IMR-90 (cell line): Measurements from ENCODE around the gene UTP11. TPM values are rescaled to one million over a fixed set of nuclear protein-coding genes. Genes with fewer than 3 reads are reported as not detected.
"Not testable (repeated sequence)": the region's sequence is repeated elsewhere in the genome, so short reads cannot be mapped to it uniquely, and the experiment has no call there.

Source experiments
- ATAC-seq: fragments of 200-7000 bp; cut with Tn5 transposase; 2 replicates; pipeline ENCODE4 v1.9.1; 2020; ENCODE audit warnings: low read depth, mild to moderate bottlenecking, moderate library complexity
- BruUV-seq: library from RNA; stranded (reverse); fragments of 400-500 nt; replicated peaks from 2 replicates; lab custom pipeline; 2021; lab: Mats Ljungman, UMichigan
- CTCF ChIA-PET: fragments of 300-600 bp; formaldehyde crosslinking; extraction: SDS; loops from one replicate; lab custom pipeline; 2021; ENCODE audit warnings: antibody characterized with exemption; lab: Yijun Ruan, JAX
- POLR2A ChIA-PET: fragments of 300-600 bp; sonication (Branson Sonifier 250); formaldehyde crosslinking; loops from one replicate; lab custom pipeline; 2022; ENCODE audit warnings: antibody characterized with exemption; ENCODE audit not compliant: unreplicated experiment; lab: Charles Lee
- DNase-seq: peaks from one replicate; pipeline ENCODE4 v3.0.0; 2013
- H2AFZ ChIP-seq: replicated peaks from 2 replicates; pipeline ENCODE3; 2013; ENCODE audit warnings: low read length, mild to moderate bottlenecking; ENCODE audit not compliant: poor library complexity
- H2AK5ac ChIP-seq: 2 replicates; pipeline ENCODE4 v1.6.1; 2013; ENCODE audit warnings: low read depth, low read length, inconsistent platforms
- H2AK9ac ChIP-seq: replicated peaks from 2 replicates; pipeline ENCODE3; 2013; ENCODE audit warnings: mild to moderate bottlenecking, low read depth, low read length, moderate library complexity; ENCODE audit not compliant: poor library complexity
- H2BK120ac ChIP-seq: 2 replicates; pipeline ENCODE4 v1.6.1; 2013; ENCODE audit warnings: low read depth, low read length, inconsistent platforms
- H2BK15ac ChIP-seq: 3 replicates; pipeline ENCODE4 v1.6.1; 2013; ENCODE audit warnings: low read depth, low read length, inconsistent platforms
- H2BK20ac ChIP-seq: 2 replicates; pipeline ENCODE4 v1.6.1; 2013; ENCODE audit warnings: low read depth, mild to moderate bottlenecking, inconsistent platforms, low read length, moderate library complexity
- H2BK5ac ChIP-seq: 2 replicates; pipeline ENCODE4 v1.6.1; 2013; ENCODE audit warnings: mild to moderate bottlenecking, low read depth, low read length, inconsistent platforms; ENCODE audit not compliant: poor library complexity, severe bottlenecking
- H3K14ac ChIP-seq: replicated peaks from 2 replicates; pipeline ENCODE4 v1.6.1; 2013; ENCODE audit warnings: low read depth, low read length, inconsistent platforms
- H3K18ac ChIP-seq: 2 replicates; pipeline ENCODE4 v1.6.1; 2013; ENCODE audit warnings: low read depth, low read length, control low read depth
- H3K23ac ChIP-seq: 2 replicates; pipeline ENCODE4 v1.6.1; 2013; ENCODE audit warnings: low read depth, low read length, inconsistent platforms
- H3K27ac ChIP-seq: 2 replicates; pipeline ENCODE4 v1.5.1; 2013; ENCODE audit warnings: mild to moderate bottlenecking, control low read depth, low read length; ENCODE audit not compliant: insufficient read depth
- H3K27me3 ChIP-seq: 2 replicates; pipeline ENCODE4 v1.6.1; 2013; ENCODE audit warnings: low read length; ENCODE audit not compliant: control insufficient read depth, insufficient read depth
- H3K36me3 ChIP-seq: 2 replicates; pipeline ENCODE4 v1.6.1; 2013; ENCODE audit warnings: low read length, mixed read lengths; ENCODE audit not compliant: control insufficient read depth, insufficient read depth
- H3K4ac ChIP-seq: 2 replicates; pipeline ENCODE4 v1.6.1; 2013; ENCODE audit warnings: low read depth, low read length, inconsistent platforms
- H3K4me1 ChIP-seq: 2 replicates; pipeline ENCODE4 v1.6.1; 2013; ENCODE audit warnings: low read length, mixed read lengths; ENCODE audit not compliant: control insufficient read depth, insufficient read depth
- H3K4me2 ChIP-seq: 2 replicates; pipeline ENCODE4 v1.6.1; 2013; ENCODE audit warnings: low read depth, mild to moderate bottlenecking, control low read depth, low read length, moderate library complexity
- H3K4me3 ChIP-seq: 2 replicates; pipeline ENCODE4 v1.5.1; 2013; ENCODE audit warnings: low read depth, mild to moderate bottlenecking, control low read depth, low read length, moderate library complexity; ENCODE audit not compliant: insufficient read depth
- H3K56ac ChIP-seq: 2 replicates; pipeline ENCODE4 v1.6.1; 2013; ENCODE audit warnings: low read length, inconsistent platforms; ENCODE audit not compliant: insufficient read depth; ENCODE audit errors: extremely low read depth
- H3K79me1 ChIP-seq, 2 experiments: 2 replicates each; pipeline ENCODE4 v1.6.1; 2013; ENCODE audit warnings: low read length in 2 of 2, inconsistent platforms in 1 of 2, low read depth in 1 of 2
- H3K9ac ChIP-seq: 2 replicates; pipeline ENCODE4 v1.6.1; 2013; ENCODE audit warnings: low read depth, low read length, control low read depth
- H3K9me1 ChIP-seq: 2 replicates; pipeline ENCODE4 v1.6.1; 2013; ENCODE audit warnings: low read length, inconsistent platforms; ENCODE audit not compliant: insufficient read depth
- H3K9me3 ChIP-seq: 2 replicates; pipeline ENCODE4 v1.6.1; 2013; ENCODE audit warnings: low read length; ENCODE audit not compliant: control insufficient read depth, insufficient read depth
- H4K20me1 ChIP-seq: 2 replicates; pipeline ENCODE4 v1.6.1; 2013; ENCODE audit warnings: low read length, inconsistent platforms; ENCODE audit not compliant: insufficient read depth
- H4K5ac ChIP-seq: 2 replicates; pipeline ENCODE4 v1.6.1; 2013; ENCODE audit warnings: mild to moderate bottlenecking, low read depth, low read length, control low read depth
- H4K8ac ChIP-seq, 2 experiments: 2 replicates each; pipeline ENCODE4 v1.6.1; 2013; ENCODE audit warnings: low read depth in 2 of 2, low read length in 2 of 2, control low read depth in 1 of 2, inconsistent platforms in 1 of 2
- H4K91ac ChIP-seq: 2 replicates; pipeline ENCODE4 v1.6.1; 2013; ENCODE audit warnings: low read depth, low read length, inconsistent platforms; ENCODE audit not compliant: insufficient read depth
- BHLHE40 ChIP-seq: fragments of 150-350 bp; IDR thresholded peaks from 2 replicates; pipeline ENCODE4 v1.6.1; 2016; ENCODE audit warnings: mild to moderate bottlenecking, low read depth, low read length
- MXI1 ChIP-seq: IDR thresholded peaks from 2 replicates; pipeline ENCODE4 v1.6.1; 2012; ENCODE audit warnings: low read depth, mild to moderate bottlenecking, low read length, moderate library complexity, borderline replicate concordance
- NFE2L2 ChIP-seq: fragments of 150-350 bp; IDR thresholded peaks from 2 replicates; pipeline ENCODE4 v1.6.1; 2016; ENCODE audit warnings: low read depth, mild to moderate bottlenecking, low read length
- POLR2A ChIP-seq: IDR thresholded peaks from 2 replicates; pipeline ENCODE4 v1.6.1; 2012; ENCODE audit warnings: mild to moderate bottlenecking, low read depth, low read length
- RAD21 ChIP-seq: IDR thresholded peaks from 2 replicates; pipeline ENCODE4 v1.6.1; 2012; ENCODE audit warnings: low read length, improper control_type of control experiment
- RCOR1 ChIP-seq: IDR thresholded peaks from 2 replicates; pipeline ENCODE4 v1.6.1; 2012; ENCODE audit warnings: mild to moderate bottlenecking, low read length, improper control_type of control experiment; ENCODE audit not compliant: insufficient replicate concordance
- USF2 ChIP-seq: fragments of 150-350 bp; IDR thresholded peaks from 2 replicates; pipeline ENCODE4 v1.6.1; 2017; ENCODE audit warnings: mild to moderate bottlenecking, antibody characterized with exemption, low read length, low read depth
- WGBS, 2 experiments: methylation state at CpG; one replicate each; pipeline versions ENCODE4 v1.1.5 to v1.1.7; 2013; ENCODE audit warnings: missing lambda C conversion rate in 2 of 2; ENCODE audit not compliant: insufficient read length in 1 of 2; ENCODE audit errors: extremely low coverage in 2 of 2; 5-methylcytosine and 5-hydroxymethylcytosine counted together
- dilution Hi-C: fragments of 300-500 bp; cut with HindIII; formaldehyde crosslinking; loops from one replicate; pipeline ENCODE4 v1.14.3; 2018; ENCODE audit warnings: low sequenced_read_pairs; ENCODE audit not compliant: unreplicated experiment
- in situ Hi-C: fragments of 300-500 bp; cut with MboI; formaldehyde crosslinking; loops from 3 replicates; pipeline ENCODE4 v1.14.3; 2019; ENCODE audit warnings: low sequenced_read_pairs, inconsistent platforms, mixed read lengths
- intact Hi-C: fragments of 100-400 bp; cut with micrococcal nuclease; formaldehyde crosslinking; loops from 2 replicates; pipeline ENCODE4 v1.10.0; 2022
- polyA plus RNA-seq, 3 experiments: library from polyadenylated mRNA; depleted of rRNA; stranded (reverse); fragments of >200 nt; gene quantifications; 2 replicates each; pipeline ENCODE4 v1.2.3, GENCODE V29; 2012; ENCODE audit warnings: low replicate concordance in 1 of 3
- total RNA-seq: library from RNA; depleted of rRNA; stranded (reverse); fragments of >200 nt; gene quantifications from 2 replicates; pipeline ENCODE4 v1.2.3, GENCODE V29; 2012

The UTP11 gene
- total and polyA plus RNA-seq, 2 of the 4 experiments (the other 2 are of a cell fraction) = 22.0 to 27.8 TPM

DNA sequence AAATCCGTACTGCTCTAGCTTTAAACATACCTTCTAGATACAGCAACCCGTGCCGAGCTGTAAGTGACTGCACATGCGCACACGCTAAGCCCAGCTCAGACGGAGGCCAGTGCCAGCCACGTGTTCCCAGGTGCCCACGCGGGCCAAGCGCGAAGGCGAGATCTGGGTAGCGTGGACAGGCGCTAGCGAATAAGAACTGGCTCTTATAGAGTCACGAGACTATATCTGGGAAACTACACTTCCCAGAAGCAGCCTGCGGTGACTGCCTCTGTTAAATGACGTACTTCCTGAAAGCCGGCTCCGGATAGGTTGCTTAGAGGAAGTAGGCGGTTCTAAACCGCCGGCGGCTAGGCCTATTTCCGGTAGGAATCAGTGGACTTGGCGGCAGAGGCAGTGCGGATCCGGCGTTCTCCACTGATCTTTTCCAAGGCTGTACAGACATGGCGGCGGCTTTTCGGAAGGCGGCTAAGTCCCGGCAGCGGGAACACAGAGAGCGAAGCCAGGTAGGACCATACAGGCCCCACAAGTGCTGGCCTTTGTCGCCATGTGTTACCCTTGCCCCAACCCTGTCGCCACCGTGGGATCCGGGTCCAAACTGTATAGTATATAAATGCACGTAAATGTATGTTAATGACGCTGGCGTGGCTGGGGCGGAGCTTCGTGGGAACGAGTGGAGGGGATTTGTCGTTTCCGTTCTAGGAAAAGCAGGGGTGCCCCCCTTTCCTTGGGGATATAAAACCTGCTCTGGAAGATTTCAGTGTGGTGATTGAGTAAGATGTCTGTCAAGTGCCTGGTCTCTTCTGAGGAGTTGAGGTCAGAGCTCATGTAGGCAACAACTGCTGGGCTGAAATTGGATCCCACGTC is at the start of gene UTP11 (continued):
- TF ChIP-seq USF2 (peak; percentile 96), RAD21 (no peak), BHLHE40 (peak; percentile 94), RCOR1 (no peak), NFE2L2 (no peak), MXI1 (peak; percentile 90; the same call in 1 of the 2 replicates), POLR2A (peak; percentile 92)

- in situ Hi-C loops, H3K4me2 ChIP-seq, H2BK120ac ChIP-seq, H2BK20ac ChIP-seq, H3K27ac ChIP-seq, H3K27me3 ChIP-seq, H4K8ac ChIP-seq, H4K5ac ChIP-seq, H3K9me3 ChIP-seq, H3K18ac ChIP-seq, BruUV-seq, H3K9me1 ChIP-seq, H3K4me1 ChIP-seq, CTCF ChIA-PET, H3K23ac ChIP-seq, H3K4me3 ChIP-seq, dilution Hi-C loops, H2BK15ac ChIP-seq, H2AFZ ChIP-seq, H4K20me1 ChIP-seq, intact Hi-C loops, H2BK5ac ChIP-seq, H3K14ac ChIP-seq, ATAC-seq, POLR2A ChIA-PET, H4K91ac ChIP-seq, H2AK9ac ChIP-seq, H3K4ac ChIP-seq, H2AK5ac ChIP-seq, H3K56ac ChIP-seq, DNase-seq, H3K9ac ChIP-seq: not testable (repeated sequence)
- Histone ChIP-seq H3K79me1 (peaks cover 3 to 10% of the 10 kb centered on the region in 2 experiments; a peak in 3 of 4 replicates), H3K36me3 (peaks cover 42% of the 10 kb centered on the region)
- WGBS, 2 experiments = 100% methylated on average over 3 of the region's 12 CpGs; no CpG with 5 or more reads in 1 of the 2 experiments
Measured at GRCh38 chr1:37964106-37964505, 48.4 kb upstream of the UTP11 start.
